Measurements from ENCODE around the gene ADCY5. TPM values are rescaled to one million over a fixed set of nuclear protein-coding genes. Genes with fewer than 3 reads are reported as not detected.

The ADCY5 gene
- total RNA-seq, 2 donors from 2014 or later, result 3.9 to 5.2 TPM

- no peak overlapping the region for H3K27ac Mint-ChIP-seq
- no peak for DNase-seq
- no peaks in the 10 kb centered on the region for H3K9me3 ChIP-seq (ENCODE audit: control insufficient read depth, low read length)
- peaks cover 9% of the 10 kb centered on the region for H3K4me1 Mint-ChIP-seq
- no peaks in the 10 kb centered on the region for H3K9me3 Mint-ChIP-seq
- no peak overlapping the region for H3K9ac ChIP-seq (ENCODE audit: extremely low read depth, low read length, poor library complexity, severe bottlenecking)
- no peaks in the 10 kb centered on the region for H3K36me3 ChIP-seq (ENCODE audit: control insufficient read depth, insufficient read depth, low read length)
- 94 to 96% methylated on average over 5 of the region's 5 CpGs for WGBS, 2 experiments (ENCODE audit: insufficient coverage in 1 of 2, insufficient read length in 1 of 2)
- no peak overlapping the region for H3K27ac ChIP-seq (ENCODE audit: low read depth, low read length)
- peaks cover 25% of the 10 kb centered on the region for H3K27me3 Mint-ChIP-seq (ENCODE audit: insufficient read depth)
- H3K4me3 ChIP-seq (ENCODE audit: low read length), result no peak overlapping the region
- H3K4me1 ChIP-seq (ENCODE audit: control insufficient read depth, insufficient read depth, low read length), result no peaks in the 10 kb centered on the region
- no peak overlapping the region for H3K4me3 Mint-ChIP-seq
- no peaks in the 10 kb centered on the region for H3K36me3 Mint-ChIP-seq (ENCODE audit: low read depth)
- peaks cover 15% of the 10 kb centered on the region for H3K27me3 ChIP-seq (ENCODE audit: control insufficient read depth, insufficient read depth, low read length, poor library complexity, severe bottlenecking)
- TF ChIP-seq CTCF (conservative IDR thresholded peaks at IDR 0.05), result no peak
Measured at GRCh38 chr3:123467046-123467445, 18.2 kb upstream of the ADCY5 start.

- peaks cover 22% of the 10 kb centered on the region for H3K27me3 Mint-ChIP-seq (ENCODE audit: insufficient read depth)
- peaks cover 15% of the 10 kb centered on the region for H3K27me3 ChIP-seq (ENCODE audit: control insufficient read depth, insufficient read depth, low read length, poor library complexity, severe bottlenecking)
Measured at GRCh38 chr3:123464211-123464610, 15.3 kb upstream of the ADCY5 start.

DNA sequence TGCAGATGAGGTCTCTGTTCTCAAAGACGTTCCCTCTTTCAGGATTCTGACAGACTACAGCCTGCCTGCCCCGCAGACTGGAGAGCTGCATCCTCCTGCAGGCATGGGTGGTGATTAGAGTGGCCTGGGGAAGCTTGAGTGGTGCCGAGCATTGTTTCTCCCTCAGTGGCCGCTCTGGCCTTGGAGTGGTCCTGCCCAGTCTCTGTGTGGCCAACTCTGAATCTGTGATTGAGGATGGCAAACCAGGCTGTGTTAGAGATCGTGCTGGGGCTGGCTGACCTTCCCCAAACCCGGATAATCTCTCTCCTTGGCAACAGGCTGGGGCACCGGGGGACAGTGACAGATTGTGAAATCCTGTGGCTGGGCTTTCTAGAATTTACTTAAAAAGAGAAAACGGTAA, 11.0 kb upstream of the ADCY5 start:
- Mint-ChIP-seq H3K27me3 (ENCODE audit: insufficient read depth) (peaks cover 9% of the 10 kb centered on the region), H3K9me3 (no peaks in the 10 kb centered on the region), H3K4me1 (peaks cover 20% of the 10 kb centered on the region), H3K4me3 (no peak overlapping the region), H3K36me3 (ENCODE audit: low read depth) (no peaks in the 10 kb centered on the region), H3K27ac (no peak overlapping the region)
- Histone ChIP-seq H3K36me3 (ENCODE audit: control insufficient read depth, insufficient read depth, low read length) (no peaks in the 10 kb centered on the region), H3K27ac (ENCODE audit: low read depth, low read length) (no peak overlapping the region), H3K4me3 (ENCODE audit: low read length) (no peak overlapping the region), H3K27me3 (ENCODE audit: control insufficient read depth, insufficient read depth, low read length, poor library complexity, severe bottlenecking) (no peaks in the 10 kb centered on the region), H3K9ac (ENCODE audit: extremely low read depth, low read length, poor library complexity, severe bottlenecking) (no peak overlapping the region), H3K9me3 (ENCODE audit: control insufficient read depth, low read length) (no peaks in the 10 kb centered on the region), H3K4me1 (ENCODE audit: control insufficient read depth, insufficient read depth, low read length) (no peaks in the 10 kb centered on the region)
- TF ChIP-seq CTCF (conservative IDR thresholded peaks at IDR 0.05), result no peak
- peak; percentile 56 for DNase-seq
- 52 to 61% methylated on average over 4 to 8 of the region's 8 CpGs for WGBS, 2 experiments (ENCODE audit: insufficient coverage in 1 of 2, insufficient read length in 1 of 2)

More at GRCh38 chr3:123464211-123464610, 15.3 kb upstream of the ADCY5 start:
- no peak overlapping the region for H3K4me3 ChIP-seq (ENCODE audit: low read length)
- no peaks in the 10 kb centered on the region for H3K36me3 ChIP-seq (ENCODE audit: control insufficient read depth, insufficient read depth, low read length)
- WGBS, 2 experiments (ENCODE audit: insufficient coverage in 1 of 2, insufficient read length in 1 of 2), result 86 to 91% methylated on average over 4 to 7 of the region's 7 CpGs
- DNase-seq, result no peak
- H3K27ac Mint-ChIP-seq, result no peak overlapping the region
- peaks cover 15% of the 10 kb centered on the region for H3K4me1 Mint-ChIP-seq
- H3K4me1 ChIP-seq (ENCODE audit: control insufficient read depth, insufficient read depth, low read length), result no peaks in the 10 kb centered on the region
- H3K9me3 ChIP-seq (ENCODE audit: control insufficient read depth, low read length), result no peaks in the 10 kb centered on the region
- no peak overlapping the region for H3K27ac ChIP-seq (ENCODE audit: low read depth, low read length)
- no peak overlapping the region for H3K9ac ChIP-seq (ENCODE audit: extremely low read depth, low read length, poor library complexity, severe bottlenecking)
- H3K4me3 Mint-ChIP-seq, result no peak overlapping the region
- TF ChIP-seq CTCF (conservative IDR thresholded peaks at IDR 0.05), result no peak
- H3K36me3 Mint-ChIP-seq (ENCODE audit: low read depth), result no peaks in the 10 kb centered on the region
- H3K9me3 Mint-ChIP-seq, result no peaks in the 10 kb centered on the region
